IPS-NIHi7 (cell line): Measurements from ENCODE around the gene AKAP3.

Experiments used
- DNase-seq: peaks from one replicate; pipeline ENCODE4 v3.0.0; 2012; ENCODE audit warnings: mixed read lengths; ENCODE audit errors: extremely low spot score

The AKAP3 gene

GRCh38 chr12:4648501-4649357 lies at the start of gene AKAP3, which contains the start of gene NDUFA9:
Gene AKAP3, minus strand, starts transcription at chr12:4649051. Its CDS starts 10,855 bp downstream, at chr12:4638196.
Gene NDUFA9, plus strand, starts transcription at chr12:4649114. Its CDS starts 13 bp downstream, at chr12:4649127.
- DNase-seq = peak; percentile 85

- no peak for DNase-seq
Measured at GRCh38 chr12:4690760-4691159, 41.9 kb upstream of the AKAP3 start.

- peak; percentile 14 for DNase-seq
Measured at GRCh38 chr12:4685317-4685716, 36.5 kb upstream of the AKAP3 start.

GRCh38 chr12:4681732-4682131 lies 32.9 kb upstream of the AKAP3 start:
- no peak for DNase-seq

- DNase-seq = no peak
Measured at GRCh38 chr12:4679711-4680110, 30.9 kb upstream of the AKAP3 start.

- no peak for DNase-seq
Measured at GRCh38 chr12:4665236-4665635, 16.4 kb upstream of the AKAP3 start.

GRCh38 chr12:4663971-4664505 lies 15.2 kb upstream of the AKAP3 start:
- no peak for DNase-seq

GRCh38 chr12:4653691-4654090 lies 4.8 kb upstream of the AKAP3 start:
- DNase-seq = no peak

GRCh38 chr12:4653257-4653656 lies 4.4 kb upstream of the AKAP3 start:
- DNase-seq = no peak

- no peak for DNase-seq
Measured at GRCh38 chr12:4649358-4649661, 459 bp upstream of the AKAP3 start.

- no peak for DNase-seq
Measured at GRCh38 chr12:4648104-4648500, 749 bp downstream of the AKAP3 start.

GRCh38 chr12:4645023-4645422 lies 3.8 kb downstream of the AKAP3 start:
- DNase-seq = no peak

- no peak for DNase-seq
Measured at GRCh38 chr12:4643747-4644146, 5.1 kb downstream of the AKAP3 start.

GRCh38 chr12:4630262-4630661 lies 18.6 kb downstream of the AKAP3 start:
- DNase-seq = no peak

- no peak for DNase-seq
Measured at GRCh38 chr12:4628406-4628805, 20.4 kb downstream of the AKAP3 start.

GRCh38 chr12:4626543-4626942 lies 22.3 kb downstream of the AKAP3 start:
- DNase-seq = no peak

- no peak for DNase-seq
Measured at GRCh38 chr12:4621511-4621910, 27.3 kb downstream of the AKAP3 start.

GRCh38 chr12:4615667-4616066 lies 33.2 kb downstream of the AKAP3 start:
- DNase-seq = no peak

GRCh38 chr12:4610481-4610880 lies 38.4 kb downstream of the AKAP3 start:
- DNase-seq = no peak

- no peak for DNase-seq
Measured at GRCh38 chr12:4609071-4609470, 39.8 kb downstream of the AKAP3 start.

GRCh38 chr12:4607056-4607455 lies 41.8 kb downstream of the AKAP3 start:
- DNase-seq = no peak

- DNase-seq = peak; percentile 90
Measured at GRCh38 chr12:4604684-4605193, 44.1 kb downstream of the AKAP3 start.

GRCh38 chr12:4603946-4604345 lies 44.9 kb downstream of the AKAP3 start:
- DNase-seq = no peak
